GM21360 (cell line): ENCODE data around the gene WEE2.
A peak's percentile ranks its signal among the peaks of the same experiment; 100 is the strongest.
"Not testable (repeated sequence)": the region's sequence is repeated elsewhere in the genome, so short reads cannot be mapped to it uniquely, and the experiment has no call there.

ENCODE experiments used
- ATAC-seq: cut with Tn5 transposase; IDR thresholded peaks from one replicate; pipeline ENCODE4 v1.9.1; 2021; ENCODE audit warnings: mild to moderate bottlenecking, moderate library complexity; ENCODE audit not compliant: unreplicated experiment

WEE2 gene

GRCh38 chr7:141712603-141713255 is 4.6 kb downstream of the WEE2 start:
- no peak for ATAC-seq

GRCh38 chr7:141713890-141714289 is 5.7 kb downstream of the WEE2 start:
- ATAC-seq, result no peak

GRCh38 chr7:141714571-141714970 is 6.4 kb downstream of the WEE2 start:
- no peak for ATAC-seq

GRCh38 chr7:141715018-141715417 is 6.9 kb downstream of the WEE2 start:
- ATAC-seq, result no peak

GRCh38 chr7:141715794-141716689 is 7.9 kb downstream of the WEE2 start:
- ATAC-seq, result no peak

DNA sequence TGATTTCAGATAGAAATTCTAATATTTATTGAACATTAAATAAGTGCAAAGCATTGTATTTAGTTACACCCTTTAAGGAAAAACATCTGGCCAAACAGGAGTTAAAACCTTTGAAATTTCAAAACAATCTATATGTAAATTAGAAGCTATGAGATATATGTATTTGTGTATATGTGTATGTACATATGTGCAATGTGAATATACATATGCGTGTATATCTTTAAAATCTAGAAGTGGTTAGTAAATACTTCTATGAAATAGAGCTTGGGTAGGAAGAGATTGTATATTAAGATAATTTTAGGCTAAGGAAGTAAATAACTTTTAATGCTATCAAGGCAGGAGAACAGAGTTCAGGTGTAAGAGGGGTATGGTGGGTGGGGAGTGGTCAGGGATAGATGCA is 9.3 kb downstream of the WEE2 start:
- ATAC-seq, result no peak

DNA sequence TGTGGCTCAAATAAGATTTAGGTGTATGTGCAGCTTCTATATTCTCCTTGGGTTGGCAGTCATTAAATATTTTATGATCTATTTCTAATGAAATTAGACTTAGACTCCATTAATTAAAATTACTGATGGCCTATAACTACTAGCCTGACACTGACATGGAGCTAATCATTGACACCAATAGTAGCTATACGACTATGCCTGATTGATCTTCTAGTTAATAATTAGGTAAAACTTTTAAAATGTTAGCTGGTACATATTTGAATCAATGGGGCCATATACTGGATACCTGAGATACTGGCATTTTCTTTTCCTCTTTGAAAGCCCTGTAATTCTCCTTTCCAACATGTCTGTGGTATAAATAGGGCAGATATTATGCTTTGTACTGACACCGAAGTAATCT is 14.4 kb downstream of the WEE2 start:
- ATAC-seq, result no peak

DNA sequence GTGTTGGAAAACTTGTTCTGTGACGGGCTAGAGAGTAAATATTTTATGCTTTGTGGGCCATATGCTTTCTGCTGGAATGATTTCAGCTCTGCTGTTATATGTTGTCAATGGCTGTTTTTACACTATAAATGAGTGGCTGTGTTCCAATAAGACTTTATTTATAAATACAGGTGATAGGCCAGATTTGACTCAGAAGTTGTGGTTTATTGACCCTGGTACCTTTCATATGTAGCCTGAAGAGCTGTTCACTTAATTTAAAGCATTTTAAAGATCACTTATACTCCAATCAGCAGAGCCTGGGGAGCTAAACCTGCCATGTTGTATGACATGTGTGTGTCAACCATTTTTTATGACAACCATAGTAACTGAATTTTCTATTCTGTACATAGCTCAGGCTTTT is 20.9 kb downstream of the WEE2 start:
- no peak for ATAC-seq

- no peak for ATAC-seq
Measured at GRCh38 chr7:141731476-141732149, 23.5 kb downstream of the WEE2 start.

GRCh38 chr7:141737118-141737835 is 29.1 kb downstream of the WEE2 start:
- no peak for ATAC-seq

DNA sequence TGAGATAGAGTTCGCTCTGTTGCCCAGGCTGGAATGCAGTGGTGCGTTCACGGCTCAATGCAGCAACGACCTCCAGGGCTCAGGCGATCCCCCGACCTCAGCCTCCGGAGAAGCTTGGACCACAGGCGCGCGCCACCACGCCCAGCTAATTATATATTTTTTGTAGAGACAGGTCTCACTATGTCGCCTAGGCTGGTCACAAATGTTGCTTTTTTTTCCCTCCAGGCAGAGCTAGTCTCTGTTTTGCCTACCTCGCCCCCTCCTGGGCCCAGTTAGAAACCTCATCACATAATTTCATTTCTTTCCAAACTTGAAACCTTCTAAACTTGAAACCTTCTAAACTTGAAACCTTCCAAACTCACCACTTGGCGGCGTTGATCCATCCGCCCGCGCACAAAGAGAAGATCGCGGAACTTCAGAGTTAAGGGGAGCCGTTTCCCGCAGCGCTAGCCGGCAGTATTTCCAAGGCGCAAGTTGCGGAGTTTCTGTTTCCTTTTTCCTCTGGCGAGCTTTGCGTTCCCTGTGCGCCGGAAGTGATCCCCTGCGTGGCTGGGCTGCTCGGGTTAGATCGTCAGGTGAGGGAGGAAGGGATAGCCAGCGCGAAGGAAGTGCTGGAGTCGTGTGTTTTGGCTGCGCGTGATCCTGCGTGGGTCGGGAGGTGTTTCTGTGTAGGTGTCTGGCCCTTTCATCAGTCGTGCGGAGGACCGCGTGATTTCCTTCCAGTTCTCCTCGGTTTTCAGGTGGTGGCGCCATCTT is 29.9 kb downstream of the WEE2 start, which contains the start of gene SSBP1:
Gene SSBP1, plus strand, starts transcription at position 523 of the 756 bp plus-strand sequence. CDS start 809 bp downstream, outside the sequence.
- ATAC-seq, result peak; percentile 89

DNA sequence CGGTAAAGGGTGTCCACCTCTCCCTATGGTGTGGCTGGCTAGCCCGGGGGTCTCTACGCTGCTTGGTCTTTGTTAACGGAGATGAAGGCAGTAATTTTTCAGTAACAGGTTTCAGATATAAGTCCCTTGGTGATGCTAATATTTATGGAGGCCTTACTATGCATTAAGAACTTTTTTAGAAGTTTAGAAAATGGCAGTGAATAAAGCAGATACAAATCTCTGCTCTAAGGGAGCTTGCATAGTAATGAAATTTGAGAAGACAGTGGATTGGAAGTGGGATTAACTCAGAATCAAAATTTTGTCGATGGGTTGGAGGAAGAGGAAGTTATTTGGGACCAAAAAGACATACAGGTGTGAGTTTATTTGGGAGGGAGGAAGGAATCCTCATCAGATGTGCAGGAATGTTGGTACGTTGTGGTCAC is 30.4 kb downstream of the WEE2 start:
- ATAC-seq, result no peak

DNA sequence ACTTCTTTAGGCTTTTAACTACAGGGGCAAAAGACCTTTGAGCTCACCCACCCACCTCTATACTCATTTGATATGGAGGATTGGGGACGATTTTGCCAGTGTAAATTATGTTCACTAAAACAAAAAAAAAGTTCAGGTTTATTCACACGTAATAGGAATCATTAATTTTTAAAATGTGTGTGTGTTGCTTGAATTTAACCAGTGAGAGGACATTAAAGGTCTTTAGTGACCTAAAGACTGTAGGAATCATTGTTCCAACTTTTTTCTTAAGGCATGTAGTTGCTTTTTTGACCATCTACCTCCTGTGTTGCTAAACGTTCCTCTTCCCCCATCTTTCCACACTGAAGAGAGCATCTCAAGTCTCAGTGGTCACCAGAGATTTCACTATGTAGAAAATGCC is 31.1 kb downstream of the WEE2 start:
- no peak for ATAC-seq

DNA sequence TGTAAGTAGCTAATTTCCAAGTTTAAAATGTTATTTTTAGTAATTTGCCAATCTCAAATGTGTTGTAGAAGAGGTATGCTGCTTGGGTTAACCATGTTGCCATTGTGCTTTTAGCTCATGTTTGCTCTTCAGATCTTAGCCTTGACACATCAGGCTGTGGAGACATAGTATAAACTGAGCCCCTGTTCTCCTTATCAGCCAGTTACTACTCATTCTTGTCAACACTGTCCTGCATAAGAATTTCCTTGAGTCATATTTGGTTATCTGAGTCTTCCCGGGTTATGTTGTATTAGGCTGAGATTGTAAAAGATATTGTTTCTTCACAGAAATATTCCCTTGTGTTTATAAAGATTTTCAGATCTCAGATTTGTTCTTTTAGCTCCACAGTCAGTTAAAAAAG is 34.1 kb downstream of the WEE2 start:
- ATAC-seq, result no peak

GRCh38 chr7:141744131-141744530 is 36.0 kb downstream of the WEE2 start:
- no peak for ATAC-seq

- no peak for ATAC-seq
Measured at GRCh38 chr7:141748396-141748795, 40.2 kb downstream of the WEE2 start.

- not testable (repeated sequence) for ATAC-seq
Measured at GRCh38 chr7:141751904-141752303, 43.8 kb downstream of the WEE2 start.

DNA sequence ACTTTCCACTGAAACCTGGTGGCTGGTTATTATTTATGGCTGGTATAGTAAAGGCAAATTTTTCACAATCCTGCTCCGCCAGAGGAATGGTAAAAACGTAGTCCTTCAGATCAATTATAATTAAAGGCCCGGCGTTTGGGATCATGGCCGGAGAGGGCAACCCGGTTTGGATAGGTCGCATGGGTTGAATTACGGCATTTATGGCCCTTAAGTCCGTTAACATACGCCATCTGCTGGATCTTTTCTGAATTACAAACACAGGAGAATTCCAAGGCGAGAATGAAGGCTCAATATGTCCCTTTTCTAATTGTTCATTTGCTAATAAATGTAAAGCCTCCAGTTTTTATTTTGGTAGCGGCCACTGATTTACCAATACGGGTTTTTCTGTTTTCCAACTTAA is 44.5 kb downstream of the WEE2 start:
- ATAC-seq, result no peak

DNA sequence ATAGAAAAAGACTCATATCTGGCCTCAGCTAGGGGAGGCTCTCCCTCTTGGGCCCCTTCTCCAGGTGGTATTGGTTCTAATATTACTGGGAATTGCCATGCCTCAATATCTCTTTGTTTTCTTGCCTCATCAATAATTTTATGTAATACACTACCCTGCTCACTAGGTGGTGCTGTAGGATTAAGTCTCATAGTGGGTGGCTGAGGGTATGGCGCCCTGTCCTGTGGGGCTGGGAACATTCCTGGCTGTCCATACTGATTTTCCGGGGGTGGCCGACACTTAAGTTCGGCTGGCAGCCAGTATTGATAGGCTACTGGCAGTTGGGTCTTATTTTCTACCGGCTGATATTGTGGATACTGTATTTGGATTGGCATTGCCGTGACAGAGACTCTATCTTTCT is 46.8 kb downstream of the WEE2 start:
- ATAC-seq, result no peak

DNA sequence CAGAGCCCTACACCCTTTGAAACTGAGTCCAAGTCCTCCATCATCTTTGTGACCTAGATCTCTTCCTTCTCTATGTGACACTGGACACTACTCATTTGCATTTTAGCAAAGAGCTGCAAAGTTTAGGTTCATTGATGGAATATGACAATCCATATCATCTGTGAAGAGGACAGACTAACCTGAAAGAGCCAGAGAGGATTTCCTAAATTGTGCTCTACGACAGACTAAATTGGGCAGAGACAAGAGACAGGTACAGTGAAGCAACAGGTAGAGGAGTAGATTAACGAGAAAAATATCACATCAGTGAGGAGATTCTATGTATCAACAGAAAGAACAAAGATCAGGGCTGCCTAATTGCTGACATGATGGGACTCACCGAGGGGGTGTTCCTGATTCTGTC is 55.6 kb downstream of the WEE2 start, which contains the start of gene TAS2R3:
Gene TAS2R3, plus strand, starts transcription at position 301 of the 400 bp plus-strand sequence. Its CDS starts 62 bp downstream, at position 363.
- ATAC-seq, result no peak
